H1 (cell line): ENCODE measurements around the gene CARF. TPM values are rescaled to one million over a fixed set of nuclear protein-coding genes. Genes with fewer than 3 reads are reported as not detected.

Source experiments
- CTCF ChIA-PET: fragments of 300-600 bp; sonication (Branson Sonifier 250); formaldehyde crosslinking; loops from one replicate; lab custom pipeline; 2021; ENCODE audit not compliant: partially characterized antibody; lab: Charles Lee
- POLR2A ChIA-PET: fragments of 300-600 bp; sonication (Branson Sonifier 250); formaldehyde crosslinking; loops from one replicate; lab custom pipeline; 2021; ENCODE audit warnings: inconsistent platforms; ENCODE audit not compliant: partially characterized antibody; lab: Charles Lee
- DNase-seq, 2 experiments: peaks; one replicate each; pipeline versions ENCODE4 v3.0.0 to v3.0.0-alpha.2; 2010 to 2022; ENCODE audit warnings: low spot score in 2 of 2, low read depth in 1 of 2, mixed read lengths in 1 of 2
- FAIRE-seq: peaks from 2 replicates; lab custom pipeline; 2011; peaks lifted over from hg19 to GRCh38; lab: Jason Lieb, UNC
- H2AFZ ChIP-seq: 2 replicates; pipeline ENCODE4 v1.8.1; 2012; ENCODE audit warnings: low read length, inconsistent platforms
- H2AK5ac ChIP-seq: 2 replicates; pipeline ENCODE4 v1.6.1; 2013; ENCODE audit warnings: low read depth, low read length
- H2BK120ac ChIP-seq: replicated peaks from 2 replicates; pipeline ENCODE3; 2013; ENCODE audit warnings: low read depth, low read length, inconsistent platforms
- H2BK12ac ChIP-seq: 2 replicates; pipeline ENCODE4 v1.6.1; 2013; ENCODE audit warnings: low read depth, low read length
- H2BK15ac ChIP-seq: 2 replicates; pipeline ENCODE4 v1.6.1; 2013; ENCODE audit warnings: low read length
- H2BK20ac ChIP-seq: 2 replicates; pipeline ENCODE4 v1.6.1; 2013; ENCODE audit warnings: low read length
- H2BK5ac ChIP-seq: 2 replicates; pipeline ENCODE4 v1.6.1; 2013; ENCODE audit warnings: low read depth, low read length
- H3K14ac ChIP-seq: 2 replicates; pipeline ENCODE4 v1.6.1; 2013; ENCODE audit warnings: inconsistent platforms; ENCODE audit not compliant: insufficient read length
- H3K18ac ChIP-seq: 2 replicates; pipeline ENCODE4 v1.6.1; 2013; ENCODE audit warnings: low read length; ENCODE audit errors: extremely low read depth
- H3K23ac ChIP-seq: 2 replicates; pipeline ENCODE4 v1.6.1; 2013; ENCODE audit warnings: inconsistent platforms; ENCODE audit not compliant: insufficient read length
- H3K23me2 ChIP-seq: 2 replicates; pipeline ENCODE4 v1.6.1; 2013; ENCODE audit warnings: low read depth, low read length
- H3K27ac ChIP-seq: 2 replicates; pipeline ENCODE4 v1.6.1; 2011; ENCODE audit warnings: low read depth, low read length, inconsistent platforms
- H3K27me3 ChIP-seq, 4 experiments: replicated peaks in 1 of 4; 1 replicate in 1 of 4; 2 replicates in 3 of 4; pipeline versions ENCODE4 v1.6.1 to v1.8.1; 2011 to 2013; ENCODE audit warnings: low read length in 3 of 4, mild to moderate bottlenecking in 3 of 4, inconsistent platforms in 2 of 4, mixed read lengths in 2 of 4, moderate library complexity in 1 of 4; ENCODE audit not compliant: control insufficient read depth in 3 of 4, insufficient read depth in 3 of 4; ENCODE audit errors: extremely low read depth in 1 of 4
- H3K36me3 ChIP-seq, 4 experiments: 2 replicates each; pipeline versions ENCODE4 v1.6.1 to v1.8.1; 2011 to 2013; ENCODE audit warnings: mild to moderate bottlenecking in 4 of 4, low read length in 3 of 4, moderate library complexity in 2 of 4, control low read depth in 1 of 4, inconsistent platforms in 1 of 4; ENCODE audit not compliant: insufficient read depth in 4 of 4, control insufficient read depth in 2 of 4
- H3K4ac ChIP-seq: replicated peaks from 2 replicates; pipeline ENCODE3; 2013; ENCODE audit warnings: low read length, low read depth, mixed read lengths, inconsistent platforms; ENCODE audit not compliant: insufficient read length
- H3K4me1 ChIP-seq, 4 experiments: replicated peaks in 1 of 4; 1 replicate in 1 of 4; 2 replicates in 3 of 4; pipeline versions ENCODE4 v1.6.1 to v1.8.1; 2011 to 2013; ENCODE audit warnings: low read length in 3 of 4, inconsistent platforms in 2 of 4, mixed read lengths in 1 of 4; ENCODE audit not compliant: insufficient read depth in 4 of 4, control insufficient read depth in 3 of 4
- H3K4me2 ChIP-seq, 2 experiments: 2 replicates each; pipeline versions ENCODE4 v1.6.1 to v1.8.1; 2011 to 2013; ENCODE audit warnings: low read depth in 2 of 2, low read length in 2 of 2, control low read depth in 1 of 2, inconsistent platforms in 1 of 2, mild to moderate bottlenecking in 1 of 2; ENCODE audit not compliant: insufficient read depth in 1 of 2
- H3K4me3 ChIP-seq, 4 experiments: fragments of 200-600, 300-600 bp in 1 of 4; sonication (generic), shearing (Covaris generic), sonication (Bioruptor Twin) in 1 of 4; 2 replicates each; pipeline versions ENCODE4 v1.5.1 to v1.8.1; 2011 to 2016; ENCODE audit warnings: low read length in 4 of 4, low read depth in 3 of 4, control low read depth in 2 of 4, inconsistent platforms in 2 of 4, mild to moderate bottlenecking in 2 of 4, mixed read lengths in 1 of 4, moderate library complexity in 1 of 4; ENCODE audit not compliant: insufficient read depth in 2 of 4; ENCODE audit errors: extremely low read depth in 1 of 4
- H3K56ac ChIP-seq: replicated peaks from 2 replicates; pipeline ENCODE3; 2013; ENCODE audit warnings: low read depth, mild to moderate bottlenecking, mixed read lengths, low read length, inconsistent platforms; ENCODE audit not compliant: insufficient read length
- H3K79me1 ChIP-seq: 2 replicates; pipeline ENCODE4 v1.6.1; 2013; ENCODE audit warnings: low read depth, low read length, control low read depth
- H3K79me2 ChIP-seq, 2 experiments: 2 replicates each; pipeline versions ENCODE4 v1.6.1 to v1.8.1; 2012 to 2013; ENCODE audit warnings: low read length in 2 of 2, mild to moderate bottlenecking in 2 of 2, inconsistent platforms in 1 of 2; ENCODE audit not compliant: insufficient read depth in 2 of 2, control insufficient read depth in 1 of 2
- H3K9ac ChIP-seq, 4 experiments: replicated peaks in 1 of 4; 1 replicate in 1 of 4; 2 replicates in 3 of 4; pipeline versions ENCODE4 v1.6.1 to v1.8.1; 2011 to 2013; ENCODE audit warnings: low read depth in 3 of 4, low read length in 3 of 4, control low read depth in 2 of 4, mild to moderate bottlenecking in 2 of 4, moderate library complexity in 2 of 4, inconsistent platforms in 1 of 4; ENCODE audit errors: extremely low read depth in 1 of 4
- H3K9me3 ChIP-seq, 2 experiments: 2 replicates each; pipeline versions ENCODE4 v1.6.1 to v1.8.1; 2012 to 2013; ENCODE audit warnings: mild to moderate bottlenecking in 2 of 2, moderate library complexity in 2 of 2, control low read depth in 1 of 2, inconsistent platforms in 1 of 2, low read depth in 1 of 2, low read length in 1 of 2, mixed read lengths in 1 of 2; ENCODE audit not compliant: insufficient read depth in 2 of 2
- H4K20me1 ChIP-seq, 2 experiments: replicated peaks in 1 of 2; 2 replicates each; pipeline versions ENCODE3 to v1.8.1; 2011 to 2013; ENCODE audit warnings: inconsistent platforms in 2 of 2, low read length in 2 of 2, mild to moderate bottlenecking in 1 of 2; ENCODE audit not compliant: insufficient read depth in 2 of 2, control insufficient read depth in 1 of 2
- H4K5ac ChIP-seq: 2 replicates; pipeline ENCODE4 v1.6.1; 2013; ENCODE audit warnings: low read length, low read depth, mixed read lengths, inconsistent platforms; ENCODE audit not compliant: insufficient read length
- H4K8ac ChIP-seq: 2 replicates; pipeline ENCODE4 v1.8.0; 2013; ENCODE audit warnings: mild to moderate bottlenecking, moderate library complexity, low read length, inconsistent platforms; ENCODE audit not compliant: insufficient read depth; ENCODE audit errors: extremely low read depth
- H4K91ac ChIP-seq: replicated peaks from 2 replicates; pipeline ENCODE3; 2013; ENCODE audit warnings: low read length, mixed read lengths, inconsistent platforms; ENCODE audit not compliant: insufficient read length
- ATF2 ChIP-seq: IDR thresholded peaks from 2 replicates; pipeline ENCODE4 v1.6.1; 2012; ENCODE audit warnings: low read length, inconsistent platforms
- BACH1 ChIP-seq: IDR thresholded peaks from 2 replicates; pipeline ENCODE4 v1.6.1; 2012; ENCODE audit warnings: low read length, improper control_type of control experiment
- CHD2 ChIP-seq: IDR thresholded peaks from 2 replicates; pipeline ENCODE4 v1.6.1; 2012; ENCODE audit warnings: low read length, improper control_type of control experiment
- NANOG ChIP-seq: IDR thresholded peaks from 2 replicates; pipeline ENCODE4 v1.6.1; 2011; ENCODE audit warnings: low read length, low read depth, mild to moderate bottlenecking, inconsistent platforms; ENCODE audit not compliant: insufficient read depth, poor library complexity, severe bottlenecking
- RFX5 ChIP-seq: IDR thresholded peaks from 2 replicates; pipeline ENCODE4 v1.6.1; 2011; ENCODE audit warnings: low read depth, low read length, improper control_type of control experiment, borderline replicate concordance
- RNF2 ChIP-seq: fragments of 200-900, 300-1000 bp; sonication (generic); IDR thresholded peaks from 2 replicates; pipeline ENCODE4 v1.7.1; 2016; ENCODE audit warnings: borderline replicate concordance, low read depth, mild to moderate bottlenecking, antibody characterized with exemption, low read length; ENCODE audit not compliant: poor library complexity, severe bottlenecking; ENCODE audit errors: missing control alignments
- SAP30 ChIP-seq: fragments of 300-600 bp; sonication (generic); IDR thresholded peaks from 2 replicates; pipeline ENCODE4 v1.7.1; 2012; ENCODE audit warnings: low read length, moderate library complexity, mild to moderate bottlenecking, inconsistent platforms; ENCODE audit not compliant: insufficient read depth, insufficient replicate concordance
- TAF7 ChIP-seq: optimal IDR thresholded peaks from 2 replicates; pipeline ENCODE3; 2011; ENCODE audit warnings: low read depth, mild to moderate bottlenecking, inconsistent platforms, low read length, moderate library complexity, borderline replicate concordance
- TCF12 ChIP-seq: IDR thresholded peaks from 2 replicates; pipeline ENCODE4 v1.6.1; 2011; ENCODE audit warnings: low read depth, mild to moderate bottlenecking, low read length
- TEAD4 ChIP-seq: IDR thresholded peaks from 2 replicates; pipeline ENCODE4 v1.6.1; 2012; ENCODE audit warnings: low read depth, low read length, inconsistent platforms, mixed read lengths
- WGBS, 2 experiments: shearing (Covaris generic) in 1 of 2; methylation state at CpG; one replicate each; pipeline versions ENCODE4 v1.1.6 to v1.1.7; 2013 to 2015; ENCODE audit warnings: low lambda C conversion rate in 2 of 2, mixed read lengths in 2 of 2, inconsistent platforms in 1 of 2, low coverage in 1 of 2, missing lambda C conversion rate in 1 of 2; ENCODE audit not compliant: insufficient replicate concordance in 2 of 2, insufficient coverage in 1 of 2, insufficient read length in 1 of 2; ENCODE audit errors: extremely low coverage in 1 of 2, missing lambda C conversion rate in 1 of 2; 5-methylcytosine and 5-hydroxymethylcytosine counted together
- polyA plus RNA-seq, 7 experiments: library from polyadenylated mRNA; depleted of rRNA in 3 of 7; stranded (reverse) in 5 of 7; unstranded in 2 of 7; fragments of >200 nt in 5 of 7; fragments of 200-250 nt in 2 of 7; gene quantifications; 1 replicate in 5 of 7; 2 replicates in 1 of 7; 4 replicates in 1 of 7; pipeline versions ENCODE4 v1.2.1 to v1.2.3, GENCODE V29; 2011 to 2013; ENCODE audit warnings: missing spikeins in 2 of 7, mixed read lengths in 2 of 7
- total RNA-seq: library from RNA; stranded (reverse); fragmentation: NEBNext Ultra II Directional; extraction: Animal tissue kit (Norgen Biotek cat#: 25700); gene quantifications from 2 replicates; pipeline ENCODE4 v1.2.1, GENCODE V29; 2021
- TF ChIP-seq, protein P1 (sequence below): IDR thresholded peaks from 2 replicates; pipeline ENCODE4 v1.6.1; 2011; ENCODE audit warnings: low read depth, mild to moderate bottlenecking, low read length; ENCODE audit not compliant: insufficient read depth

Gene CARF
- total and polyA plus RNA-seq, 2 of the 8 experiments (the other 6 are each of a cell fraction or from before 2014, with no cell fraction given) = 2.0 to 2.6 TPM

GRCh38 chr2:202976809-202977208 is 64.7 kb downstream of the CARF start:
- DNase-seq (no peak), FAIRE-seq (no peak)
- Histone ChIP-seq H2BK5ac (no peak overlapping the region), H3K27ac (no peak overlapping the region), H2AK5ac (no peak overlapping the region), H3K4me1 (no peaks in the 10 kb centered on the region), H3K79me2 (no peaks in the 10 kb centered on the region), H2AFZ (no peak overlapping the region), H3K27me3 (no peaks in the 10 kb centered on the region), H3K4me2 (no peak overlapping the region), H3K4me3 (no peak overlapping the region), H2BK120ac (no peak overlapping the region), H3K14ac (no peak overlapping the region), H2BK12ac (no peak overlapping the region), H2BK20ac (no peak overlapping the region), H3K9ac (no peak overlapping the region), H3K23ac (no peak overlapping the region), H3K79me1 (no peaks in the 10 kb centered on the region), H4K5ac (no peak overlapping the region), H3K56ac (no peak overlapping the region), H3K18ac (no peak overlapping the region), H3K9me3 (peaks cover 3 to 5% of the 10 kb centered on the region in 2 experiments; a peak in 3 of 4 replicates), H3K23me2 (no peaks in the 10 kb centered on the region; the same call in 1 of the 2 replicates), H4K91ac (no peak overlapping the region), H4K20me1 (no peaks in the 10 kb centered on the region), H3K4ac (no peak overlapping the region), H3K36me3 (peaks cover 0 to 3% (median 0%) of the 10 kb centered on the region in 4 experiments; a peak in 2 of 8 replicates), H4K8ac (no peak overlapping the region), H2BK15ac (no peak overlapping the region)
- POLR2A ChIA-PET = no interaction called here
- 97% methylated on average over 3 of the region's 3 CpGs; no CpG with 5 or more reads in 1 of the 2 experiments for WGBS, 2 experiments
- CTCF ChIA-PET = interaction anchor here (1.0 kb wide), 1 partner anchor 12 kb away, joined by 3 read pairs; no protein-coding TSS in a partner anchor
- no peak for TF ChIP-seq TAF7
- TF ChIP-seq SAP30 = no peak
- TF ChIP-seq TEAD4 = no peak
- TF ChIP-seq, protein P1, sequence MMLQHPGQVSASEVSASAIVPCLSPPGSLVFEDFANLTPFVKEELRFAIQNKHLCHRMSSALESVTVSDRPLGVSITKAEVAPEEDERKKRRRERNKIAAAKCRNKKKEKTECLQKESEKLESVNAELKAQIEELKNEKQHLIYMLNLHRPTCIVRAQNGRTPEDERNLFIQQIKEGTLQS = no peak
- TF ChIP-seq NANOG = no peak
- TF ChIP-seq RFX5 = no peak
- TF ChIP-seq BACH1 = no peak
- TF ChIP-seq ATF2 = no peak
- TF ChIP-seq RNF2 = no peak
- TF ChIP-seq CHD2 = no peak
- TF ChIP-seq TCF12 = no peak
